ENCODE data around the gene MERTK.

The MERTK gene

GRCh38 chr2:112074506-112074905, 176.1 kb downstream of the MERTK start:
- no peak for DNase-seq (ENCODE audit: low read depth in 4 of 4, low spot score in 1 of 4)

DNA sequence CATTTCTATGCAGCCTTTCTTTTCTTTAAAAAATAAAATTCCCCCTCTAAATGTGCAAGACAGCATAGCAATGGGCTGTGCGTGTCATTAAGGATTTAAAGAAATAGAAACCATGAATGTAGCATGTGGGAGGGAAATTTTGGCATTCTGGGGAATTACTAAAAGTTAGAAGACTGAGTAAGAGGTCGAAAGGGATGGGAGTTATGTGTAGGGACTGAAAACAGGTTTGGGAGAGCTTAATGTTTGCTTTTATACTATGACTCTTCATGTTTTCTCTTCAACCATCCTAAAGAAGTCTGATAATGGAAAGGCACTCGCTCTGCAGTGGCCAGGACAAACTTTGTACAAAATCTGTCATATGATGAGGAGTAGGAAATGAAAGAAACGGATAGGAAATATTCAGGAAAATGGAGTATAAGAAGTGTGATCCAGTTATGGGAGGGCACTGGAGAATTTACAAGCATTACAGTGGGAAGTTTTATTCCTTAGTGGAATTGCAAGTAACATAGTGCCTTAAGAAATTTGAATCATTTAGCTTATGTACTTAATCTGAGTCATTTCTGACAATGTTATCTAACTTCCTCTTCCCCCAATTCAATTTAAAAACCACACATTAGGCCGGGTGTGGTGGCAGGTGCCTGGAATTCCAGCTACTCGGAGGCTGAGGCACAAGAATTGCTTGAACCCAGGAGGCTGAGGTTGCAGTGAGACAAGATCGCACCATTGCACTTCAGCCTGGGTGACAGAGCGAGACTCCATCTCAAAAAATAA, 177.3 kb downstream of the MERTK start:
- DNase-seq (ENCODE audit: low read depth in 4 of 4, low spot score in 1 of 4) = no peak

- no peak for DNase-seq (ENCODE audit: low read depth in 4 of 4, low spot score in 1 of 4)
Observed at GRCh38 chr2:112077814-112078213, 179.4 kb downstream of the MERTK start.

Data from stimulated activated CD4-positive, alpha-beta T cell treated with anti-CD3 and anti-CD28 coated beads, Interleukin-1b, Interleukin-23, amount 100 ng/mL, for 24 hours (primary cell).